Naive thymus-derived CD4-positive, alpha-beta T cell (primary cell): ENCODE data around the gene LRRC8D. TPM values are rescaled to one million over a fixed set of nuclear protein-coding genes. Genes with fewer than 3 reads are reported as not detected.

Experiments used
- ATAC-seq: fragments of 150-1000 bp; cut with Tn5 transposase; 2 replicates; pipeline ENCODE4 v1.10.0; 2021; ENCODE audit warnings: mild to moderate bottlenecking, moderate library complexity
- CTCF ChIA-PET: fragments of 350-600 bp; sonication (Branson Sonifier 250); formaldehyde crosslinking; loops from one replicate; lab custom pipeline; 2021; ENCODE audit warnings: antibody characterized with exemption; lab: Charles Lee
- POLR2A ChIA-PET: fragments of 350-600 bp; sonication (Branson Sonifier 250); formaldehyde crosslinking; loops from one replicate; lab custom pipeline; 2021; ENCODE audit warnings: antibody characterized with exemption, inconsistent platforms; lab: Charles Lee
- DNase-seq, 9 donors: peaks; one replicate each; pipeline versions ENCODE4 v3.0.0 to v3.0.0-alpha.2; 2020 to 2022; ENCODE audit warnings: mixed read lengths in 1 of 9
- H3K27ac ChIP-seq: one replicate; pipeline ENCODE4 v1.7.0; 2013; ENCODE audit warnings: mild to moderate bottlenecking, low read depth, low read length, moderate library complexity
- H3K27me3 ChIP-seq, 2 donors: one replicate each; pipeline ENCODE4 v1.7.0; 2013; ENCODE audit warnings: low read length in 2 of 2, mild to moderate bottlenecking in 2 of 2, moderate library complexity in 2 of 2; ENCODE audit not compliant: control insufficient read depth in 2 of 2, insufficient read depth in 2 of 2
- H3K36me3 ChIP-seq, 3 experiments: 1 replicate in 2 of 3; 2 replicates in 1 of 3; pipeline ENCODE4 v1.7.0; 2013; ENCODE audit warnings: low read length in 3 of 3, mild to moderate bottlenecking in 3 of 3, moderate library complexity in 1 of 3; ENCODE audit not compliant: insufficient read depth in 3 of 3, control insufficient read depth in 2 of 3
- H3K4me1 ChIP-seq, 2 donors: one replicate each; pipeline ENCODE4 v1.7.0; 2013; ENCODE audit warnings: low read length in 2 of 2, mild to moderate bottlenecking in 2 of 2, moderate library complexity in 1 of 2; ENCODE audit not compliant: control insufficient read depth in 2 of 2, insufficient read depth in 2 of 2
- H3K4me3 ChIP-seq: 2 replicates; pipeline ENCODE4 v1.7.0; 2013; ENCODE audit warnings: mild to moderate bottlenecking, low read length
- H3K9me3 ChIP-seq, 3 experiments: 1 replicate in 2 of 3; 2 replicates in 1 of 3; pipeline ENCODE4 v1.7.0; 2013; ENCODE audit warnings: low read length in 3 of 3; ENCODE audit not compliant: control insufficient read depth in 2 of 3
- H3K27ac Mint-ChIP-seq, 9 donors: one replicate each; pipeline ENCODE4 v1.8.0; 2020 to 2022; ENCODE audit warnings: mixed read lengths in 9 of 9, mild to moderate bottlenecking in 8 of 9, moderate library complexity in 5 of 9, inconsistent platforms in 2 of 9
- H3K27me3 Mint-ChIP-seq, 5 donors: one replicate each; pipeline ENCODE4 v1.8.0; 2021 to 2022; ENCODE audit warnings: mixed read lengths in 5 of 5, mild to moderate bottlenecking in 1 of 5
- H3K36me3 Mint-ChIP-seq, 5 donors: one replicate each; pipeline ENCODE4 v1.8.0; 2020 to 2022; ENCODE audit warnings: mixed read lengths in 5 of 5, mild to moderate bottlenecking in 3 of 5, inconsistent platforms in 1 of 5
- H3K4me1 Mint-ChIP-seq, 7 donors: one replicate each; pipeline ENCODE4 v1.8.0; 2020 to 2022; ENCODE audit warnings: mixed read lengths in 7 of 7, mild to moderate bottlenecking in 3 of 7, inconsistent platforms in 1 of 7
- H3K4me3 Mint-ChIP-seq, 10 donors: one replicate each; pipeline ENCODE4 v1.8.0; 2020 to 2022; ENCODE audit warnings: mild to moderate bottlenecking in 10 of 10, mixed read lengths in 10 of 10, moderate library complexity in 6 of 10, inconsistent platforms in 2 of 10
- H3K9me3 Mint-ChIP-seq, 11 donors: one replicate each; pipeline ENCODE4 v1.8.0; 2020 to 2022; ENCODE audit warnings: mixed read lengths in 11 of 11, mild to moderate bottlenecking in 4 of 11, inconsistent platforms in 1 of 11, moderate library complexity in 1 of 11
- intact Hi-C, 2 donors: fragments of 100-400 bp; cut with micrococcal nuclease; formaldehyde crosslinking; loops; one replicate each; pipeline ENCODE4 v1.15.1; 2023
- polyA plus RNA-seq, 2 donors: library from polyadenylated mRNA; unstranded; fragments of 300-500 nt; fragmentation: Illumina TruSeq; gene quantifications; one replicate each; pipeline ENCODE4 v1.2.3, GENCODE V29; 2021
- total RNA-seq, 6 experiments: library from RNA in 5 of 6; stranded (reverse) in 5 of 6; gene quantifications; 1 replicate in 5 of 6; 2 replicates in 1 of 6; pipeline ENCODE4 v1.2.3 and lab custom pipeline; 2021 to 2026

LRRC8D gene
- total and polyA plus RNA-seq, 7 experiments from 2014 or later: 21.1 to 65.7 (median 38.9) TPM

DNA sequence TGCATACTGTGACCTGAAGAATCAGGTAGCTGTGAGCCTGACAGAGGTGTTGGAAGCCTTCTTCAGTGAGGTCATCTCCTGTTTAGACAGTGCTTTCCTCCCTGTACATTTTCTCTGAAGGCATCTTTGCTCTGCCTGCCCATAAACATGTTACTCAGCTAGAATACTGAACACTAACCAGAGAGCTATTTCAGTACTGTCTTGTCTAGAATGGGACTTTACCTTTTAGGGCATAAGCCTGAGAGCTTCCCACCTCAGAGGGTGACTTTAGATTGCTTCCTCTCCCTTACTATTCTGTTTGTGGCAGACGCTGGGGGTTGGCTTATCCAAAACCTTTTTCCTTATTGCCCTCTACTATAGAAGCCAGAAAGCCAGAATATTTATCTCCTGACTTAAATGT is 150.8 kb downstream of the LRRC8D start:
- ATAC-seq (no peak), DNase-seq (no peak)
- Mint-ChIP-seq H3K4me1 (peaks cover 0 to 12% (median 5%) of the 10 kb centered on the region in 7 donors), H3K27ac (no peak overlapping the region), H3K36me3 (no peaks in the 10 kb centered on the region), H3K4me3 (no peak overlapping the region), H3K9me3 (no peaks in the 10 kb centered on the region), H3K27me3 (peaks cover 0 to 8% (median 0%) of the 10 kb centered on the region in 5 donors)
- ChIA-PET CTCF (no interaction called here), POLR2A (interaction anchor here (1.4 kb wide), 1 partner anchor 9 kb away, joined by 4 read pairs; no protein-coding TSS in a partner anchor)
- H3K27ac ChIP-seq: no peak overlapping the region
- intact Hi-C loops: no loop called here
- no peak overlapping the region for H3K4me3 ChIP-seq
- no peaks in the 10 kb centered on the region for H3K4me1 ChIP-seq
- no peaks in the 10 kb centered on the region for H3K27me3 ChIP-seq
- H3K36me3 ChIP-seq: no peaks in the 10 kb centered on the region
- H3K9me3 ChIP-seq: no peaks in the 10 kb centered on the region

DNA sequence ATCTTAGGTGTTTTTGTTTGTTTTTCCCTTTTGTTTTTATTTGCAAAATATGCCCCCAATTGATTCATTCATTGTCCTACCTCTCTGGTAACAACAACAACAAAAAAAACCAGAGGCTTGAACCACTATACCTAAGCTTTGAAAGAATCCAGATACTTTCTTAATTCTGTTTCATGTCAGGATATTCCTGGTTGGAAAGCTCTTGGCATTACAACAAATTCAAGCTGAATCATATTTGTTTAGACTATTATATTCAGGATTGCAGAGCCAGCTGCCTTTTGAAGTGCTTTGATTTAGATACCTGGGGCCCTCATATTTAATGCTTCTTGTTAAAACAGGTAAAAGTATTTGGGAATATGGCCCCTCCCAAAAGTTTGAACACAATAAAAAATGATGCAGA is 151.2 kb downstream of the LRRC8D start:
- H3K27me3 Mint-ChIP-seq: peaks cover 0 to 4% (median 0%) of the 10 kb centered on the region in 5 donors
- ATAC-seq: no peak
- intact Hi-C loops: no loop called here
- no peaks in the 10 kb centered on the region for H3K36me3 ChIP-seq
- no peaks in the 10 kb centered on the region for H3K27me3 ChIP-seq
- no peak for DNase-seq
- no peaks in the 10 kb centered on the region for H3K36me3 Mint-ChIP-seq
- H3K4me3 Mint-ChIP-seq: no peak overlapping the region
- peaks cover 0 to 12% (median 2%) of the 10 kb centered on the region in 7 donors for H3K4me1 Mint-ChIP-seq
- H3K4me3 ChIP-seq: no peak overlapping the region
- H3K4me1 ChIP-seq: no peaks in the 10 kb centered on the region
- H3K27ac ChIP-seq: no peak overlapping the region
- no peaks in the 10 kb centered on the region for H3K9me3 ChIP-seq
- H3K9me3 Mint-ChIP-seq: no peaks in the 10 kb centered on the region
- H3K27ac Mint-ChIP-seq: no peak overlapping the region
- CTCF ChIA-PET: no interaction called here
- POLR2A ChIA-PET: interaction anchor here (1.4 kb wide), 1 partner anchor 9 kb away, joined by 4 read pairs; no protein-coding TSS in a partner anchor

DNA sequence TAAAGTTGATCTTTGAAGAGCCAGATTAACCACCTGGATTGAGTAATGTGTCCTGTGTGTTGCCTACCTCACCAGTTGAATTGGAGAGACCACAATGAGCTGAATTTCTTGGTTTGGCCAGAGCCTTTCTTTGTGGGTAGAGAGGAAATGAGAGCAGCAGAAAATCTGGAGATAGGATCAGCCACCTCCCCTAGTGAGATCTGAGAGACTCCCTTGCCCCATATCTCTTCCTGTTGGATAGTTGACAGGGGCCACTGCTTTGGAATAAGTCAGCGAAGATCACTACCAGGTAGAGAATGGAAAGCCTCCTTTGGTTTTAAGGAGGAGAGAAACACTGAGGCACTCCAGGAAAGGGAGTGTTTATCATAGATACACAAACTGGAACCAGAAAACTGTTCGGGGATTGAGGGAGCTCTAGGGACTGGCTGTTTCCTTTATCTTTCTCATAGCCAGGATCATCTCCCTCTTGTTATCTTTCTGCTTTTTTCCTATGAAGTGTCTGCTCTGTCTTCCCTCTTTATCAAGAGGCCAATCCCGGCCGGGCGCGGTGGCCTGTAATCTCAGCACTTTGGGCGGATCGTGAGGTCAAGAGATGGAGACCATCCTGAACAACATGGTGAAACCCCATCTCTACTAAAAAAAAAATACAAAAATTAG is 152.8 kb downstream of the LRRC8D start:
- H3K27me3 ChIP-seq: no peaks in the 10 kb centered on the region
- H3K4me3 ChIP-seq: no peak overlapping the region
- Mint-ChIP-seq H3K4me1 (peaks cover 0 to 12% (median 0%) of the 10 kb centered on the region in 7 donors), H3K4me3 (no peak overlapping the region), H3K36me3 (no peaks in the 10 kb centered on the region), H3K27ac (no peak overlapping the region), H3K9me3 (no peaks in the 10 kb centered on the region), H3K27me3 (peaks cover 0 to 4% (median 0%) of the 10 kb centered on the region in 5 donors)
- no peaks in the 10 kb centered on the region for H3K36me3 ChIP-seq
- DNase-seq (no peak), ATAC-seq (peak; percentile 51)
- no peaks in the 10 kb centered on the region for H3K9me3 ChIP-seq
- H3K4me1 ChIP-seq: no peaks in the 10 kb centered on the region
- intact Hi-C loops: no loop called here
- POLR2A ChIA-PET: no interaction called here
- no peak overlapping the region for H3K27ac ChIP-seq
- CTCF ChIA-PET: interaction anchor here (0.6 kb wide), 1 partner anchor 49 kb away, joined by 3 read pairs; no protein-coding TSS in a partner anchor

DNA sequence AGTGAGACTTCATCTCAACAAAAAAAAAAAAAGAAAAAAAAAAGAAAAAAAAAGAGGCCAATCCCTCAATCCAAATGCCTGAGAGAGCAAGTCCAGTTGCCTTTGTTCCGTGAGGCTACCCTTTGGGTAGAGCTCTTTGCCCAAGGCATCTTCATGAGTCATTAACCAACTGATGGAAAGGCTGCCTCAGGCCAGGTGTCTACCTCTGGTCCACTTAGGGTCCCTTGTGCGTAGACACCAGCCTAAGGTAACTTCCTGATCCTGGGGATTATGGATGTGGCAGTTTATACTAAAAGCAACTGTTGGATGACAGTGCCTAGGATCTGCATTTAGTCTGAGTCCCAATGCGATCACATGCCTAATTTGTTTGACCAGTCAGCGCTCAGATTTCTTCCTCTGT is 153.4 kb downstream of the LRRC8D start:
- Histone ChIP-seq H3K4me3 (no peak overlapping the region), H3K9me3 (no peaks in the 10 kb centered on the region), H3K36me3 (no peaks in the 10 kb centered on the region), H3K4me1 (no peaks in the 10 kb centered on the region), H3K27me3 (no peaks in the 10 kb centered on the region), H3K27ac (no peak overlapping the region)
- ChIA-PET POLR2A (no interaction called here), CTCF (interaction anchor here (0.6 kb wide), 1 partner anchor 49 kb away, joined by 3 read pairs; no protein-coding TSS in a partner anchor)
- Mint-ChIP-seq H3K4me1 (peaks cover 0 to 12% (median 0%) of the 10 kb centered on the region in 7 donors), H3K27me3 (peaks cover 0 to 4% (median 0%) of the 10 kb centered on the region in 5 donors), H3K27ac (no peak overlapping the region), H3K4me3 (no peak overlapping the region), H3K9me3 (no peaks in the 10 kb centered on the region), H3K36me3 (no peaks in the 10 kb centered on the region)
- ATAC-seq: no peak
- no peak for DNase-seq
- intact Hi-C loops: no loop called here

DNA sequence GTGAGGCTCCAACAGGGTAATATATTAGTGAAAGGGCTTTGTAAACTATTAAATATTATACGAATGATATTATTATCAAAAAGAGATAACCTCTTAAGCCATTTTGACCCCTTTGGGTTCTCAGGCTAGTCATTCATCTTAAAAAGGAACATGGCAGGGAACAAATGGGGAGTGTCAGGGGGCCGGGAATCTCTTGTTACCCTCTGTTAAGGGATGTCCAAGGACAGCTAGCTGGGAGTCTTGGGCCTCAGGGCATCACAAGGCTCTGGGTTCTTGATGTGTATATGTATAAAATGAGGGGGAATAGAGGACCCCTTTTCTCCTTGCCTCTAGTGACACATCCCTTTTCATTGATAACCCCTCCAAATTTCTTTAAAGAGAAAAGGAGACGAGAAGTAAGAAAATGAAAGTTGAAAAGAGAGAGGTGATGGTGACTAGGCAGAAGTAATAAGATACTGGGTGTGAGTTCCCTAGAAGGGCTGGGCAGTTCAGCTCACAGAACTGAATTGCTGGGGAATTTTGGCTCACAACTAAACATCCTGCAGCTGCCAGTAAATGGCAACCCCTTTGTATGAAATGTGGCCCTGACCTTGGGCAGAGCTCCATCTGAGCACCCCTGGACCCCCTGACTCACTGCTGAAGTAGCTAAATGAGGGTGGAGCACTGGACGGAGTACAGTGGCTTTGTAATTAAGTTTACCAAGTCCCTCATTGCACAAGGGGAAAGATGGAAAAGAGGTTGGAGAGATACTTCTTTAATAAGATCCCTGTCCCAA is 154.1 kb downstream of the LRRC8D start:
- intact Hi-C loops: no loop called here

DNA sequence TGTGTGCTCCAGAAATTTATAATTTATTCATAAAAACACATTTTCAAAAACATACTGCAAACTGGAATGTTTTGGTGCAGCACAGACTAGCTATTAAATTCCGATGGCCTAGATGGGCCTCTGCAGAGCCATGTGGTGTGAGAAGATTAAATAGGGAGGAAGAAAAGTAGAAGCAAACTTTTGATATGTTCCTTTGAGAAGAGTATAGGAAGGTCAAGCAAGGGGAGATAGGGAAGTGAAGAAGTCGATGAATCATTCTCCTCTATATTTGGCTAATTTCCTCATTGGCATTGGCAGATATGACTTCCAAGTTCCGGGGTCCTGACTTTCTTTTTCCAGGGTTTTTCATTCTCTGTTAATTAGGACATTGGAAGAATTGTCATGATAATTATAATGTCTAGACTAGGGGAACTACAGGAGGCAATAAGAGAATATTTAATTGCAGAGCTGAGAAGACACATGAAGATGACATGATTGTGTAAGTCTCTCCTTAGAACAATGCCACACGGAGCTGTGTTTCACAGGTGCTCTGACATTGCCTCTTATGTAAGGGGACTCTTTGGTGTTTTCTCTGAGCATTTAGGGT is 154.8 kb downstream of the LRRC8D start:
- intact Hi-C loops: no loop called here
- Mint-ChIP-seq H3K36me3 (no peaks in the 10 kb centered on the region), H3K4me1 (peaks cover 0 to 12% (median 0%) of the 10 kb centered on the region in 7 donors), H3K9me3 (no peaks in the 10 kb centered on the region), H3K27me3 (peaks cover 0 to 4% (median 0%) of the 10 kb centered on the region in 5 donors), H3K4me3 (no peak overlapping the region), H3K27ac (no peak overlapping the region)
- ChIA-PET POLR2A (interaction anchor here (0.7 to 1.1 kb wide), 2 partner anchors 103 to 154 kb away, joined by 3 read pairs; no protein-coding TSS in a partner anchor), CTCF (no interaction called here)
- DNase-seq (no peak), ATAC-seq (peak; percentile 53)
- H3K27me3 ChIP-seq: no peaks in the 10 kb centered on the region
- no peak overlapping the region for H3K4me3 ChIP-seq
- no peaks in the 10 kb centered on the region for H3K36me3 ChIP-seq
- no peaks in the 10 kb centered on the region for H3K9me3 ChIP-seq
- H3K4me1 ChIP-seq: no peaks in the 10 kb centered on the region
- H3K27ac ChIP-seq: no peak overlapping the region

More for the DNA sequence above, 154.1 kb downstream of the LRRC8D start:
- Histone ChIP-seq H3K4me1 (no peaks in the 10 kb centered on the region), H3K27me3 (no peaks in the 10 kb centered on the region), H3K36me3 (no peaks in the 10 kb centered on the region), H3K4me3 (no peak overlapping the region), H3K9me3 (no peaks in the 10 kb centered on the region), H3K27ac (no peak overlapping the region)
- Mint-ChIP-seq H3K27me3 (peaks cover 0 to 4% (median 0%) of the 10 kb centered on the region in 5 donors), H3K4me1 (peaks cover 0 to 12% (median 0%) of the 10 kb centered on the region in 7 donors), H3K4me3 (no peak overlapping the region), H3K9me3 (no peaks in the 10 kb centered on the region), H3K36me3 (no peaks in the 10 kb centered on the region), H3K27ac (peak overlapping the region in 1 of 9 donors; percentile 52)
- DNase-seq (no peak), ATAC-seq (no peak)
- CTCF ChIA-PET: no interaction called here
- POLR2A ChIA-PET: interaction anchor here (0.7 kb wide), 1 partner anchor 102 kb away, joined by 3 read pairs; no protein-coding TSS in a partner anchor
